OCI-LY7 (cell line): ENCODE data around the gene SYNGR3. TPM values are rescaled to one million over a fixed set of nuclear protein-coding genes. Genes with fewer than 3 reads are reported as not detected.
"Not testable (repeated sequence)": the region's sequence is repeated elsewhere in the genome, so short reads cannot be mapped to it uniquely, and the experiment has no call there.

Experiments used
- BruUV-seq: library from RNA; stranded (reverse); fragments of 400-500 nt; replicated peaks from 2 replicates; lab custom pipeline; 2021; lab: Mats Ljungman, UMichigan
- CTCF ChIA-PET: fragments of 300-600 bp; sonication (Branson Sonifier 250); formaldehyde crosslinking; loops from one replicate; lab custom pipeline; 2022; ENCODE audit warnings: antibody characterized with exemption; ENCODE audit not compliant: unreplicated experiment; lab: Charles Lee
- POLR2A ChIA-PET: fragments of 300-600 bp; sonication (Branson Sonifier 250); formaldehyde crosslinking; loops from one replicate; lab custom pipeline; 2022; ENCODE audit warnings: antibody characterized with exemption; lab: Charles Lee
- DNase-seq: peaks from one replicate; pipeline ENCODE4 v3.0.0-alpha.2; 2015; ENCODE audit warnings: low spot score
- H2AFZ ChIP-seq: fragments of 200-600 bp; sonication (generic), shearing (Covaris generic); 2 replicates; pipeline ENCODE4 v1.6.1; 2014; ENCODE audit warnings: mild to moderate bottlenecking, antibody characterized with exemption, low read length, moderate library complexity
- H3K27ac ChIP-seq: fragments of 200-600 bp; sonication (generic); 2 replicates; pipeline ENCODE4 v1.5.1; 2014; ENCODE audit warnings: mixed run types, low read depth, mild to moderate bottlenecking, moderate library complexity, low read length, inconsistent platforms; ENCODE audit not compliant: poor library complexity, severe bottlenecking
- H3K36me3 ChIP-seq: fragments of 200-600 bp; sonication (generic); 2 replicates; pipeline ENCODE4 v1.6.1; 2014; ENCODE audit warnings: mild to moderate bottlenecking, antibody characterized with exemption, low read length, moderate library complexity, mixed read lengths; ENCODE audit not compliant: insufficient read depth
- H3K4me1 ChIP-seq: fragments of 200-600 bp; sonication (generic); 2 replicates; pipeline ENCODE4 v1.5.1; 2014; ENCODE audit warnings: mild to moderate bottlenecking, low read length; ENCODE audit not compliant: insufficient read depth, poor library complexity, severe bottlenecking
- H3K4me2 ChIP-seq: fragments of 200-600 bp; sonication (generic); 2 replicates; pipeline ENCODE4 v1.6.1; 2014; ENCODE audit warnings: mild to moderate bottlenecking, low read length
- H3K4me3 ChIP-seq: fragments of 200-600 bp; sonication (generic); 2 replicates; pipeline ENCODE4 v1.5.1; 2014; ENCODE audit warnings: mild to moderate bottlenecking, low read depth, low read length; ENCODE audit not compliant: poor library complexity, severe bottlenecking
- H3K79me2 ChIP-seq: fragments of 200-600 bp; sonication (generic); 2 replicates; pipeline ENCODE4 v1.6.1; 2016; ENCODE audit warnings: low read depth, mild to moderate bottlenecking, low read length, moderate library complexity, mixed read lengths; ENCODE audit not compliant: insufficient read depth
- H3K9me2 ChIP-seq: fragments of 200-600 bp; sonication (generic); 2 replicates; pipeline ENCODE4 v1.6.1; 2016; ENCODE audit warnings: mild to moderate bottlenecking, low read length, mixed read lengths; ENCODE audit not compliant: insufficient read depth
- H3K9me3 ChIP-seq: fragments of 200-600 bp; sonication (generic); 2 replicates; pipeline ENCODE4 v1.6.1; 2014; ENCODE audit warnings: mild to moderate bottlenecking, mixed run types, low read length, mixed read lengths
- H4K20me1 ChIP-seq: fragments of 200-600 bp; sonication (generic); 2 replicates; pipeline ENCODE4 v1.6.1; 2014; ENCODE audit warnings: mild to moderate bottlenecking, antibody characterized with exemption, low read length, moderate library complexity, mixed read lengths; ENCODE audit not compliant: insufficient read depth
- CTCF ChIP-seq: fragments of 200-600 bp; sonication (generic); conservative IDR thresholded peaks from 2 replicates; pipeline ENCODE4 v1.5.1; 2014; ENCODE audit warnings: mild to moderate bottlenecking, antibody characterized with exemption, low read length, moderate library complexity, mixed read lengths
- EZH2phosphoT487 ChIP-seq: fragments of 200-600 bp; sonication (generic); IDR thresholded peaks from 2 replicates; pipeline ENCODE4 v1.6.1; 2018; ENCODE audit warnings: low read depth, borderline replicate concordance, mild to moderate bottlenecking, mixed run types, antibody characterized with exemption, low read length, moderate library complexity, mixed read lengths
- intact Hi-C: fragments of 100-400 bp; cut with micrococcal nuclease; formaldehyde crosslinking; loops from one replicate; pipeline ENCODE4 v1.10.0; 2022; ENCODE audit not compliant: unreplicated experiment
- total RNA-seq, 2 experiments: library from RNA; depleted of rRNA in 1 of 2; stranded (reverse); fragments of >200 nt in 1 of 2; shearing (Covaris generic) in 1 of 2; gene quantifications; 2 replicates each; pipeline ENCODE4 v1.2.3, GENCODE V29; 2014 to 2022

Gene SYNGR3
- total RNA-seq, 2 experiments from 2014 or later, result 10.3 to 11.1 TPM

- no peaks in the 10 kb centered on the region for H3K9me2 ChIP-seq
- H2AFZ ChIP-seq, result no peak overlapping the region
- H3K27ac ChIP-seq, result no peak overlapping the region
- intact Hi-C loops, result no loop called here
- H3K9me3 ChIP-seq, result no peaks in the 10 kb centered on the region
- no peaks in the 10 kb centered on the region for H3K4me1 ChIP-seq
- no peak overlapping the region for H3K4me2 ChIP-seq
- no peak overlapping the region for H3K4me3 ChIP-seq
- ChIA-PET CTCF (no interaction called here), POLR2A (no interaction called here)
- TF ChIP-seq EZH2phosphoT487 (no peak), CTCF (no peak)
- H3K79me2 ChIP-seq, result no peaks in the 10 kb centered on the region
- DNase-seq, result no peak
- no peaks in the 10 kb centered on the region for H4K20me1 ChIP-seq
- H3K36me3 ChIP-seq, result no peaks in the 10 kb centered on the region
- BruUV-seq, result no TSS peak
Measured at GRCh38 chr16:1950559-1950958, 39.2 kb upstream of the SYNGR3 start.

GRCh38 chr16:1953734-1954133, 36.0 kb upstream of the SYNGR3 start:
- Histone ChIP-seq H3K4me3 (no peak overlapping the region), H3K79me2 (no peaks in the 10 kb centered on the region), H3K27ac (no peak overlapping the region), H2AFZ (no peak overlapping the region), H4K20me1 (no peaks in the 10 kb centered on the region), H3K4me1 (peaks cover 1% of the 10 kb centered on the region), H3K4me2 (no peak overlapping the region), H3K36me3 (no peaks in the 10 kb centered on the region), H3K9me3 (no peaks in the 10 kb centered on the region), H3K9me2 (no peaks in the 10 kb centered on the region)
- ChIA-PET CTCF (interaction anchor here (0.6 kb wide), 1 partner anchor 13 kb away, joined by 3 read pairs; no protein-coding TSS in a partner anchor), POLR2A (no interaction called here)
- no peak for DNase-seq
- no TSS peak for BruUV-seq
- intact Hi-C loops, result no loop called here
- TF ChIP-seq EZH2phosphoT487 (no peak), CTCF (no peak)

GRCh38 chr16:1957434-1958142, 32.2 kb upstream of the SYNGR3 start:
- H3K4me2 ChIP-seq, POLR2A ChIA-PET, BruUV-seq, H3K9me2 ChIP-seq, H4K20me1 ChIP-seq, H3K9me3 ChIP-seq, H3K27ac ChIP-seq, intact Hi-C loops, H2AFZ ChIP-seq, CTCF ChIA-PET, DNase-seq, H3K4me3 ChIP-seq: not testable (repeated sequence)
- peaks cover 22% of the 10 kb centered on the region for H3K36me3 ChIP-seq
- H3K4me1 ChIP-seq, result peaks cover 27% of the 10 kb centered on the region
- peaks cover 22% of the 10 kb centered on the region; the same call in 1 of the 2 replicates for H3K79me2 ChIP-seq

- H3K9me2 ChIP-seq, intact Hi-C loops, BruUV-seq, POLR2A ChIA-PET, H3K4me3 ChIP-seq, DNase-seq, H4K20me1 ChIP-seq, CTCF ChIA-PET, H3K27ac ChIP-seq, H3K9me3 ChIP-seq, H3K4me2 ChIP-seq, H2AFZ ChIP-seq: not testable (repeated sequence)
- Histone ChIP-seq H3K4me1 (peaks cover 31% of the 10 kb centered on the region), H3K36me3 (peaks cover 28% of the 10 kb centered on the region), H3K79me2 (peaks cover 27% of the 10 kb centered on the region)
Measured at GRCh38 chr16:1958143-1958491, 31.7 kb upstream of the SYNGR3 start.
